ENCODE results near the gene MBNL2. TPM values are rescaled to one million over a fixed set of nuclear protein-coding genes. Genes with fewer than 3 reads are reported as not detected.

The MBNL2 gene
- total RNA-seq, 1 donor from 2014 or later = 15.1 TPM

GRCh38 chr13:97266772-97267417 lies 44.8 kb downstream of the MBNL2 start:
- intact Hi-C loops (cut with micrococcal nuclease) = no loop called here

GRCh38 chr13:97267418-97268059 lies 45.4 kb downstream of the MBNL2 start:
- intact Hi-C loops (cut with micrococcal nuclease) = no loop called here

GRCh38 chr13:97268772-97269171 lies 46.6 kb downstream of the MBNL2 start:
- intact Hi-C loops (cut with micrococcal nuclease) = no loop called here

- intact Hi-C loops (cut with micrococcal nuclease) = no loop called here
Observed at GRCh38 chr13:97269603-97270002, 47.5 kb downstream of the MBNL2 start.

- intact Hi-C loops (cut with micrococcal nuclease) = no loop called here
Observed at GRCh38 chr13:97272526-97272925, 50.4 kb downstream of the MBNL2 start.

GRCh38 chr13:97273341-97273831 lies 51.3 kb downstream of the MBNL2 start:
- intact Hi-C loops (cut with micrococcal nuclease) = no loop called here

- intact Hi-C loops (cut with micrococcal nuclease) = no loop called here
Observed at GRCh38 chr13:97274829-97275649, 52.9 kb downstream of the MBNL2 start.

- intact Hi-C loops (cut with micrococcal nuclease) = no loop called here
Observed at GRCh38 chr13:97275776-97276501, 53.8 kb downstream of the MBNL2 start.

GRCh38 chr13:97276862-97277269 lies 54.7 kb downstream of the MBNL2 start:
- intact Hi-C loops (cut with micrococcal nuclease) = no loop called here

- intact Hi-C loops (cut with micrococcal nuclease) = no loop called here
Observed at GRCh38 chr13:97278435-97279411, 56.6 kb downstream of the MBNL2 start.

GRCh38 chr13:97279913-97280312 lies 57.8 kb downstream of the MBNL2 start:
- intact Hi-C loops (cut with micrococcal nuclease) = no loop called here

- intact Hi-C loops (cut with micrococcal nuclease) = no loop called here
Observed at GRCh38 chr13:97280478-97280877, 58.3 kb downstream of the MBNL2 start.

- intact Hi-C loops (cut with micrococcal nuclease) = no loop called here
Observed at GRCh38 chr13:97281028-97281427, 58.9 kb downstream of the MBNL2 start.

GRCh38 chr13:97282705-97283104 lies 60.6 kb downstream of the MBNL2 start:
- intact Hi-C loops (cut with micrococcal nuclease) = no loop called here

GRCh38 chr13:97283888-97284287 lies 61.8 kb downstream of the MBNL2 start:
- intact Hi-C loops (cut with micrococcal nuclease) = no loop called here

GRCh38 chr13:97284558-97284957 lies 62.4 kb downstream of the MBNL2 start:
- intact Hi-C loops (cut with micrococcal nuclease) = no loop called here

GRCh38 chr13:97285221-97285955 lies 63.3 kb downstream of the MBNL2 start:
- intact Hi-C loops (cut with micrococcal nuclease) = no loop called here

GRCh38 chr13:97286317-97287046 lies 64.3 kb downstream of the MBNL2 start:
- intact Hi-C loops (cut with micrococcal nuclease) = no loop called here

GRCh38 chr13:97287047-97287383 lies 64.9 kb downstream of the MBNL2 start:
- intact Hi-C loops (cut with micrococcal nuclease) = no loop called here
